ENCODE results near the gene TMLHE.
"Not testable (repeated sequence)": the region's sequence is repeated elsewhere in the genome, so short reads cannot be mapped to it uniquely, and the experiment has no call there.

DNA sequence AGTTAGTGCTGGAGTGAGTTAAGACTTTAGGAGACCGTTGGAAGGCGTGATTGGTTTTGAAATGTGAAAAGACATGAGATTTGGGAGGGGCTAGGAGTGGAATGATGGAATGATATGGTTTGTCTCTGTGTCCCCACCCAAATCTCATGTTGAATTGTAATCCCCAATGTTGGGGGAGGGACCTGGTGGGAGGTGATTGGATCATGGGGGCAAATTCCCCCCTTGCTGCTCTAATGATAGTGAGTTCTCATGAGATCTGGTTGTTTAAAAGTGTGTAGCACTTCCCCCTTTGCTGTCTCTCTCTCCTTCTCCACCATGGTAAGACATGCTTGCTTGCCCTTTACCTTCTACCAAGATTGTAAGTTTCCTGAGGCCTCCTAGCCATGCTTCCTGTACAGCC is 85.7 kb downstream of the TMLHE start:
- TF ChIP-seq, protein P1, sequence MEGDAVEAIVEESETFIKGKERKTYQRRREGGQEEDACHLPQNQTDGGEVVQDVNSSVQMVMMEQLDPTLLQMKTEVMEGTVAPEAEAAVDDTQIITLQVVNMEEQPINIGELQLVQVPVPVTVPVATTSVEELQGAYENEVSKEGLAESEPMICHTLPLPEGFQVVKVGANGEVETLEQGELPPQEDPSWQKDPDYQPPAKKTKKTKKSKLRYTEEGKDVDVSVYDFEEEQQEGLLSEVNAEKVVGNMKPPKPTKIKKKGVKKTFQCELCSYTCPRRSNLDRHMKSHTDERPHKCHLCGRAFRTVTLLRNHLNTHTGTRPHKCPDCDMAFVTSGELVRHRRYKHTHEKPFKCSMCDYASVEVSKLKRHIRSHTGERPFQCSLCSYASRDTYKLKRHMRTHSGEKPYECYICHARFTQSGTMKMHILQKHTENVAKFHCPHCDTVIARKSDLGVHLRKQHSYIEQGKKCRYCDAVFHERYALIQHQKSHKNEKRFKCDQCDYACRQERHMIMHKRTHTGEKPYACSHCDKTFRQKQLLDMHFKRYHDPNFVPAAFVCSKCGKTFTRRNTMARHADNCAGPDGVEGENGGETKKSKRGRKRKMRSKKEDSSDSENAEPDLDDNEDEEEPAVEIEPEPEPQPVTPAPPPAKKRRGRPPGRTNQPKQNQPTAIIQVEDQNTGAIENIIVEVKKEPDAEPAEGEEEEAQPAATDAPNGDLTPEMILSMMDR (IDR thresholded peaks at IDR 0.05), result not testable (repeated sequence)
- not testable (repeated sequence) for TF ChIP-seq POLR2A (IDR thresholded peaks at IDR 0.05)

Data from thyroid gland (tissue), 4 donors.